GM21576 (cell line): ENCODE data around the gene TNFAIP8.

Experiments used
- ATAC-seq: cut with Tn5 transposase; IDR thresholded peaks from one replicate; pipeline ENCODE4 v1.9.1; 2021; ENCODE audit warnings: mild to moderate bottlenecking, moderate library complexity; ENCODE audit not compliant: unreplicated experiment

TNFAIP8 gene

GRCh38 chr5:119328753-119329602 lies 26.8 kb upstream of the TNFAIP8 start:
- ATAC-seq = no peak

- ATAC-seq = no peak
Observed at GRCh38 chr5:119329666-119330065, 26.2 kb upstream of the TNFAIP8 start.

GRCh38 chr5:119330367-119331183 lies 25.2 kb upstream of the TNFAIP8 start:
- no peak for ATAC-seq

- ATAC-seq = no peak
Observed at GRCh38 chr5:119331566-119332095, 24.2 kb upstream of the TNFAIP8 start.

GRCh38 chr5:119332208-119332607 lies 23.6 kb upstream of the TNFAIP8 start:
- ATAC-seq = no peak

DNA sequence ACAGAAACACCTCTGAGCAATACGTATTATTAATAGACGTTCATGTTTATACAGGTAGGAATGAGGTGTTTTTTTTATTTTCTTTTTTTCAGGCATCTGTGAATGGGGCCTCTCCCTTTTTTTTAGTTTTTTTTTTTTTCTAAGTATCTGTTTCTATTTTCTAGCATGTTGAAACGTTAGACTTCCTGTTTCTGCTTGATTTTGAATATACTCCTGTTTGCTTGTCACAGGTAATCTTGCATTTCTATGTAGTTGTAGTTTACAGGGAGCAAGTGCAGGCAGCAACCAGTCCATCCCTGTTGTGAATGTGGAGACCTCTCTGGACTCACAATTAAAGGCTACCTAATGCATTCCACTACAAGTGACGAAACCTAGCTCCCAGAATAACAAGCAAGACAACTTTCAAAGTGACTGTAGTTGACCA lies 22.8 kb upstream of the TNFAIP8 start:
- ATAC-seq = peak; percentile 39

DNA sequence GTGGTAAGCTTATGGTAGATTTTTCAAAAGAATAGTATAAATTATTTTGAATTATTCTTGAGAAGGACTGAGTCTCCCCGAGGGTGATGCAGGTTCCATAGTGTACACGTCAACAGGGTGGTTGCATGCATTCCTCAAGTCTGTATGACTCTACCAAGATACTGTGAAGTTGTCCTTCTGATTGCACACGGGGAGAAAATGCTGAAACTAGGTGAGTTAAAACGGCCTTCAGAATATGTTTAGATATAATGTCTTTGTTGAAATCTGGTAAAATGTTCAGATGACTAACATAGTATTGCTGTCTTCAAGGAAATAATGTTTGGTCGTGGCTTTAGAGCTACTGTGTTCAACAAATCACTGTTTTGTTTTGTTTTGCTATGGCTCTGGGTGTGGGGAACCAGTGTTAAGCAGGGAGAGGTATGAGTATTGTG lies 22.4 kb upstream of the TNFAIP8 start:
- ATAC-seq = peak; percentile 5

DNA sequence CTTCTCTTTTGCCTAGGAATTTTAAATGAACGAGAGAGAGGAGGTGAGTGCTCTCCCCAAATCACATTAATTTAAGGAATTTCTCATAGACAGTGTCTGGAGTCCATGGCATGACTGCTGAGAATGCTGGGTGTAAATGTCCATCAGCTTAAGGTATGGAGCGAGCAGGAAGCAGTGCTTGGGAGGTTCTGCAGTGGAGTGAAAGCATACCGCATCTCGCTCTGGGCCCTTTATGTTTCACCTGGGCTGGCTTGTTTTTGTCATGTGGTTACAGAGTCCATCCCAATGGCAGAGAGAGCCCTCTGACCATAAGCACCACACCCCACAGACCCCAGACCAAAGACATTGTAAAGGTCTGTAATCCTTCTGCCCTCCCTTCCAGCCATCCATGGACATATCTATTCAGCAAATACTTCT lies 20.6 kb upstream of the TNFAIP8 start:
- no peak for ATAC-seq

GRCh38 chr5:119336262-119336661 lies 19.6 kb upstream of the TNFAIP8 start:
- no peak for ATAC-seq

GRCh38 chr5:119336845-119337580 lies 18.8 kb upstream of the TNFAIP8 start:
- ATAC-seq = no peak

GRCh38 chr5:119338326-119338946 lies 17.4 kb upstream of the TNFAIP8 start:
- no peak for ATAC-seq

- no peak for ATAC-seq
Observed at GRCh38 chr5:119339344-119339743, 16.5 kb upstream of the TNFAIP8 start.

GRCh38 chr5:119339965-119340364 lies 15.9 kb upstream of the TNFAIP8 start:
- no peak for ATAC-seq

- ATAC-seq = peak; percentile 59
Observed at GRCh38 chr5:119340597-119341218, 15.1 kb upstream of the TNFAIP8 start.

DNA sequence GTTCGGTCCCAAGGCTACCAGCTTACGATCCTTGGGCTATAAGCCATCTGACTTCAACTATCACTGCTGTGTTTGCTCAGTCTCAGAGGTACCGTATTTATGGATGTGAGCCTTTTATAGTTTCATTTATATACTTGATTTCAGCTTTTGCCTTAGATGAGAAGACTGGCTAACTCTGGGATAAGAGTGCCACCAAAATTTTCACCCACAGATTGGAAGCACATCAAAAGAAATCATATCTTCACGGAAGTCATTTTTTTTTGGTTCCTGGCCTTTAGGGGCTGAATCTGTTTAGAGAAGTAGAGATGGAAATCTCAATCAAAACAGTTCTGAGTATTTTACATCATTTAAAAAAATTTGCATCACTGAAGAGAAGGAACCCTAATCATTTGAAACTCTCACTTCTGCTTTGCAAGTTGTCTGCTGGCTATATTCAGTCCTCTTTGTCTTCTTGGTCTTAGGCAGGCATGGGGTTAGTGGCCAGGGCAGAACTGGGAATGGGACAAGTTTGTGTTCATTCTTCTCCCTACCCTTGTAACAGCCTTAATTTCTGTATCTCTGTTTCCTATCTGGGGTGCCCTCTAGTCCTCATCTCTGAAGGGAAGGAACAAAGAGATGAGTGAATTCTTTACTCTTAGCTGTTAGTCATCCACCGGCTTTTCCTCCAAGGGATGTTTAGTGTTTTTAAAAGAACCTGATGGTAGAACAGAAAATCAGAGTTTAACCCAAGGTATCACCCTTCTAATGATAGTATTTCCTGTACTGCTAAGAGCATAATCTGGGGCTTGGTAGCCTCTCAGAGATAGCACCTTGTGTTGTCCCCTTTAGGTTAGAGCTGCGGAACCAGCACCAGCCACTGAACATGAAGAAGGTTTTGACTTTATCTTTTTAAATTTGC lies 14.1 kb upstream of the TNFAIP8 start:
- peak; percentile 49 for ATAC-seq

GRCh38 chr5:119342406-119342805 lies 13.4 kb upstream of the TNFAIP8 start:
- no peak for ATAC-seq

GRCh38 chr5:119343052-119343451 lies 12.8 kb upstream of the TNFAIP8 start:
- ATAC-seq = no peak

- no peak for ATAC-seq
Observed at GRCh38 chr5:119343766-119344165, 12.1 kb upstream of the TNFAIP8 start.

DNA sequence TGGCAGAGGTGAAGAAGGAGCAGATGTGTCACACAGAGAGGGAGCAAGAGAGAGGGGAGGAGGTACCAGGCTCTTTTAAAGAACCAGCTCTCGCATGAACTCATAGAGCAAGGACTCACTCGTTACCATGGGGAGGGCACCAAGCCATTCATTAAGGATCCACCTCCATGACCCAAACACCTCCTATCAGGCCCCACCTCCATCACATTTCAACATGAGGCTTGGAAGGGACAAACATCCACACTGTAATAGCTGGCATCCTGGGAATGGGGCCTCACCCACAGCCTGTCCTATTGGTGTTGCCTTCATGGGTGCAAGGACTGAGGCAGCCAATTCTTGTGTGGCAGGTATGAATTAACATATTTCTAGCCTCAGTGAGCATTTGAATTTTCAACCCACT lies 11.6 kb upstream of the TNFAIP8 start:
- ATAC-seq = no peak
